22Rv1 (cell line): Measurements from ENCODE around the gene TLNRD1.

Source experiments
- H3K27ac ChIP-seq: fragments of 450-650 bp; 2 replicates; pipeline ENCODE4 v1.5.1; 2017
- CTCF ChIP-seq: fragments of 450-650 bp; IDR thresholded peaks from 2 replicates; pipeline ENCODE4 v1.5.1; 2017; ENCODE audit warnings: mild to moderate bottlenecking
- ZFX ChIP-seq: fragments of 450-650 bp; IDR thresholded peaks from 2 replicates; pipeline ENCODE4 v1.6.1; 2017; ENCODE audit warnings: antibody characterized with exemption, borderline replicate concordance

Gene TLNRD1

GRCh38 chr15:81023483-81024264, 23.0 kb downstream of the TLNRD1 start:
- H3K27ac ChIP-seq, result no peak overlapping the region
- no peak for TF ChIP-seq CTCF
- no peak for TF ChIP-seq ZFX

- H3K27ac ChIP-seq, result no peak overlapping the region
- TF ChIP-seq ZFX, result no peak
- TF ChIP-seq CTCF, result no peak
These were observed 23.6 kb downstream of the TLNRD1 start for GRCh38 chr15:81024265-81024872.

- H3K27ac ChIP-seq, result no peak overlapping the region
- TF ChIP-seq ZFX, result no peak
- no peak for TF ChIP-seq CTCF
These were observed 24.2 kb downstream of the TLNRD1 start for GRCh38 chr15:81024936-81025335.

- TF ChIP-seq CTCF, result no peak
- TF ChIP-seq ZFX, result no peak
- H3K27ac ChIP-seq, result no peak overlapping the region
These were observed 25.1 kb downstream of the TLNRD1 start for GRCh38 chr15:81025721-81026370.

GRCh38 chr15:81026836-81027599, 26.3 kb downstream of the TLNRD1 start:
- no peak for TF ChIP-seq CTCF
- no peak overlapping the region for H3K27ac ChIP-seq

- H3K27ac ChIP-seq, result no peak overlapping the region
- TF ChIP-seq ZFX, result no peak
- TF ChIP-seq CTCF, result no peak
These were observed 28.9 kb downstream of the TLNRD1 start for GRCh38 chr15:81029414-81030300.
